Measurements from ENCODE around the gene ZCCHC14. TPM values are rescaled to one million over a fixed set of nuclear protein-coding genes. Genes with fewer than 3 reads are reported as not detected.
A peak's percentile ranks its signal among the peaks of the same experiment; 100 is the strongest.

Gene ZCCHC14
- 4.7 and 4.8 TPM in 2 replicates for total RNA-seq (2014; rRNA removed; shearing (Covaris generic))
- 4.8 and 5.5 TPM in 2 replicates for polyA plus RNA-seq (2014; cell fraction: nucleus; rRNA removed)

- peak; percentile 94 for DNase-seq (ENCODE audit: extremely low read depth, low read depth)
Observed at GRCh38 chr16:87492721-87493607, at the start of gene ZCCHC14. Gene ZCCHC14 (minus strand): TSS chr16:87493024. CDS start chr16:87492238, 786 bp downstream.

- DNase-seq (ENCODE audit: extremely low read depth, low read depth), result no peak
Observed at GRCh38 chr16:87541872-87542234, 49.0 kb upstream of the ZCCHC14 start.

- DNase-seq (ENCODE audit: extremely low read depth, low read depth), result no peak
Observed at GRCh38 chr16:87541147-87541871, 48.5 kb upstream of the ZCCHC14 start.

GRCh38 chr16:87540897-87541146 is 48.0 kb upstream of the ZCCHC14 start:
- DNase-seq (ENCODE audit: extremely low read depth, low read depth), result no peak

- DNase-seq (ENCODE audit: extremely low read depth, low read depth), result no peak
Observed at GRCh38 chr16:87540072-87540896, 47.5 kb upstream of the ZCCHC14 start.

- no peak for DNase-seq (ENCODE audit: extremely low read depth, low read depth)
Observed at GRCh38 chr16:87539113-87539512, 46.3 kb upstream of the ZCCHC14 start.

- no peak for DNase-seq (ENCODE audit: extremely low read depth, low read depth)
Observed at GRCh38 chr16:87538594-87538993, 45.8 kb upstream of the ZCCHC14 start.

GRCh38 chr16:87538160-87538559 is 45.3 kb upstream of the ZCCHC14 start:
- no peak for DNase-seq (ENCODE audit: extremely low read depth, low read depth)

- DNase-seq (ENCODE audit: extremely low read depth, low read depth), result no peak
Observed at GRCh38 chr16:87536795-87537142, 43.9 kb upstream of the ZCCHC14 start.

- DNase-seq (ENCODE audit: extremely low read depth, low read depth), result no peak
Observed at GRCh38 chr16:87535855-87536794, 43.3 kb upstream of the ZCCHC14 start.

GRCh38 chr16:87535457-87535854 is 42.6 kb upstream of the ZCCHC14 start:
- DNase-seq (ENCODE audit: extremely low read depth, low read depth), result no peak

- DNase-seq (ENCODE audit: extremely low read depth, low read depth), result no peak
Observed at GRCh38 chr16:87534751-87535150, 41.9 kb upstream of the ZCCHC14 start.

- no peak for DNase-seq (ENCODE audit: extremely low read depth, low read depth)
Observed at GRCh38 chr16:87534030-87534653, 41.3 kb upstream of the ZCCHC14 start.

- no peak for DNase-seq (ENCODE audit: extremely low read depth, low read depth)
Observed at GRCh38 chr16:87533061-87533460, 40.2 kb upstream of the ZCCHC14 start.

- DNase-seq (ENCODE audit: extremely low read depth, low read depth), result no peak
Observed at GRCh38 chr16:87531418-87531817, 38.6 kb upstream of the ZCCHC14 start.

- no peak for DNase-seq (ENCODE audit: extremely low read depth, low read depth)
Observed at GRCh38 chr16:87528690-87529579, 36.1 kb upstream of the ZCCHC14 start.

GRCh38 chr16:87527055-87527724 is 34.4 kb upstream of the ZCCHC14 start:
- DNase-seq (ENCODE audit: extremely low read depth, low read depth), result no peak

Measured in NCI-H460 (cell line).